ENCODE measurements around the gene MIF. TPM values are rescaled to one million over a fixed set of nuclear protein-coding genes. Genes with fewer than 3 reads are reported as not detected.

The MIF gene
- total and polyA plus RNA-seq, 12 donors, result 49.4 to 2,556 (median 820) TPM

DNA sequence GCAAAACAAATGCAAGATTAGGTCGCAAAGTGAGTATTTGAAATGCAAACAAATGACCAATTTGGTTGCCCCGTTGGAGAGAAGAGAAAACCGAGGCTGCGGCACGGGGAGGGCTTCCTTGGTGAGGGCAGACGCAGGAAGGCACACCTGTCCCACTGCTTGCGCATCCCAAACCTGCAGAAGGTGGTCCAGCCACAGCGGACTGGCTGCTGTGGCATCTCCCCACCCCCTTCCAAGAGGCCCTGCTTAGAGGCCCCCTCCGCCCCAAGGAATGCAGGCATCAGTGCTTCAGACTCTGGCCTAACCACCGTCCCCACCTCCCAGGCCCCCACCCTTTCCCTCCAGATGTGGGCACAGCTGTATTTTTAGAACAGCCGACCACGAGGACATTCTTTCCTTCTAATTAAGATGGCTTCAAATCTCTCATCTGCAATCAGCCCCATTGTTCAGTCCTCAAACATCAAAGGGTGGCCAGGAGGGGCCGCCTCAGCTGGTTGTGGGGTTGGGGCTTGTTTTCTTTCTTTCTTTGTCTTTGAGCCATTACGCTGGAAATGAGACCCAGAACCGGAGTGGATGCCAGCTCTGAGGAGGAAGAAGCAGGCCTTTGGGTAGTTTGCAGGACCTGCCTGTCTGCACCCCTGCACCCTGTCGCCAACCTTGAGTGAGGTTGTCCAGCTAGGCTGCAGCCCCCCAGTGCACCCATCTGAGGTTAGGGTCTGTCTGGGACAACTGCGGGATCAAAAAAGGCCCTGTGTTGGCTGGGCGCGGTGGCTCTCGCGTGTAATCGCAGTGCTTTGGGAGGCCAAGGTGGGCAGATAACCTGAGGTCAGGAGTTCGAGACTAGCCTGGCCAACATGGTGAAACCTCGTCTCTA lies 46.0 kb upstream of the MIF start:
- Histone ChIP-seq H3K4me3 (no peak overlapping the region), H3K36me3 (replicated peaks in 1 of 2) (no peaks in the 10 kb centered on the region), H3K27ac (no peak overlapping the region), H3K9me3 (replicated peaks in 1 of 3) (no peaks in the 10 kb centered on the region), H3K4me1 (replicated peaks in 1 of 2) (peaks cover 4 to 19% of the 10 kb centered on the region in 2 donors), H3K27me3 (no peaks in the 10 kb centered on the region)
- no peak for TF ChIP-seq POLR2A (IDR thresholded peaks at IDR 0.05)
- TF ChIP-seq, protein P1, sequence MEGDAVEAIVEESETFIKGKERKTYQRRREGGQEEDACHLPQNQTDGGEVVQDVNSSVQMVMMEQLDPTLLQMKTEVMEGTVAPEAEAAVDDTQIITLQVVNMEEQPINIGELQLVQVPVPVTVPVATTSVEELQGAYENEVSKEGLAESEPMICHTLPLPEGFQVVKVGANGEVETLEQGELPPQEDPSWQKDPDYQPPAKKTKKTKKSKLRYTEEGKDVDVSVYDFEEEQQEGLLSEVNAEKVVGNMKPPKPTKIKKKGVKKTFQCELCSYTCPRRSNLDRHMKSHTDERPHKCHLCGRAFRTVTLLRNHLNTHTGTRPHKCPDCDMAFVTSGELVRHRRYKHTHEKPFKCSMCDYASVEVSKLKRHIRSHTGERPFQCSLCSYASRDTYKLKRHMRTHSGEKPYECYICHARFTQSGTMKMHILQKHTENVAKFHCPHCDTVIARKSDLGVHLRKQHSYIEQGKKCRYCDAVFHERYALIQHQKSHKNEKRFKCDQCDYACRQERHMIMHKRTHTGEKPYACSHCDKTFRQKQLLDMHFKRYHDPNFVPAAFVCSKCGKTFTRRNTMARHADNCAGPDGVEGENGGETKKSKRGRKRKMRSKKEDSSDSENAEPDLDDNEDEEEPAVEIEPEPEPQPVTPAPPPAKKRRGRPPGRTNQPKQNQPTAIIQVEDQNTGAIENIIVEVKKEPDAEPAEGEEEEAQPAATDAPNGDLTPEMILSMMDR (IDR thresholded peaks at IDR 0.05), result no peak
- intact Hi-C loops (cut with DNase I), result loop anchor here (5.0 kb wide), 2 partner anchors 81 to 221 kb away; partner anchors contain the start of gene CHCHD10 (in 2 of the 2)
- DNase-seq, result no peak
- WGBS, 4 donors, result 83 to 86% (median 83%) methylated on average over 23 to 24 of the region's 24 CpGs

DNA sequence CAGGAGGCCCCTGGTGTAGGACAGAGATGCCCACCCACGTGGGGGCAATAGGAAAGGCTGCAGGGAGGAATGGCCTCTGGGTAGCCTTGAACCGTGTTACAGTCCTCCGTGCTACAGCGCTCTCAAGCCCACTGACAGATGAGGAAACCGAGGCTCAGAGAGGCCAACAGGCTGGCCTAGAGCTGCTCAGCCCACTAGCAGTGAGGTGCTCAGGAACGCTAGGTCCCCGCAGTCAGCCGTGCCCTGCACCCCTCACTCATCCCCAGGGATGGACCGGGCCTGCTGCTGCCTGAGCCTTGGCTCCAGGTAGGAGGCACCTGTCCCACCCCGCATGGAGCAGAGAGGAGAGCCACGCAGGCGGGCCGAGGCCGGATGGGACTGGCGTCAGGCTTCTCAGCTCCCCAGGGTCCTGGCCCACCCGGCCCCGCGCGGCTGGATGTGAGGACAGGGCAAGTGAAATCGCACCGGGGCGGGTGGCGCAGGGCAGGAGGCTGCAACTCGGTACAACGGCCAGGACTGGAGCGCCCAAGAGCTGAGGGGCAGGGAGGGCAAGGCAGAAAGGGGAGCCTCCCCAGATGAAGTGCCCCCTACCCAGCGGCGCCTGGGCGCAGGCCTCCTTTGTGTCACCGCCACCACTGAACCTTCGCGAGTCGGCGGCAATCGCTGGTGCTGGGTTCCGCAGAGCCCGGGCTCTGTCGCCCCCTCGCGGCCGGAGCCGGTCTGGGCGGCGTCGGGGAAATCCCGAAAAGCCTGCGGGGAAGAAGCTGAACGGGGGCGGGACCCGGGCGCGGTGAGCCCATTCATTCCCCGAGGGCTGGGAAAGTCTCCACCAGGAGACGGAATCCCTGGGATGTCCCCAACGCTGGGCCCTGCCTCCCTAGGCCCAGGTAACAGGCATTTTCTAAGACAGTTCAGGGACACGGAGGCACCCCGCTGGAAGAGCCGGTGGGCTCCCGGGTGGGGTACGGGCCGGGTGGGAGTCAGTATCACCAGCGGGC lies 44.9 kb upstream of the MIF start:
- Histone ChIP-seq H3K27me3 (no peaks in the 10 kb centered on the region), H3K4me3 (no peak overlapping the region), H3K4me1 (replicated peaks in 1 of 2) (peaks cover 4 to 19% of the 10 kb centered on the region in 2 donors), H3K9me3 (replicated peaks in 1 of 3) (no peaks in the 10 kb centered on the region), H3K27ac (no peak overlapping the region), H3K36me3 (replicated peaks in 1 of 2) (no peaks in the 10 kb centered on the region)
- TF ChIP-seq, protein P1 (IDR thresholded peaks at IDR 0.05), result peak; percentile 90 to 98 (median 96)
- TF ChIP-seq POLR2A (IDR thresholded peaks at IDR 0.05), result no peak
- intact Hi-C loops (cut with DNase I), result loop anchor here (5.0 kb wide), 2 partner anchors 82 to 222 kb away; partner anchors contain the start of gene CHCHD10 (in 2 of the 2)
- WGBS, 4 donors, result 13 to 25% (median 18%) methylated on average over 18 to 62 of the region's 62 CpGs
- peak; percentile 73 to 90 (median 84) for DNase-seq

DNA sequence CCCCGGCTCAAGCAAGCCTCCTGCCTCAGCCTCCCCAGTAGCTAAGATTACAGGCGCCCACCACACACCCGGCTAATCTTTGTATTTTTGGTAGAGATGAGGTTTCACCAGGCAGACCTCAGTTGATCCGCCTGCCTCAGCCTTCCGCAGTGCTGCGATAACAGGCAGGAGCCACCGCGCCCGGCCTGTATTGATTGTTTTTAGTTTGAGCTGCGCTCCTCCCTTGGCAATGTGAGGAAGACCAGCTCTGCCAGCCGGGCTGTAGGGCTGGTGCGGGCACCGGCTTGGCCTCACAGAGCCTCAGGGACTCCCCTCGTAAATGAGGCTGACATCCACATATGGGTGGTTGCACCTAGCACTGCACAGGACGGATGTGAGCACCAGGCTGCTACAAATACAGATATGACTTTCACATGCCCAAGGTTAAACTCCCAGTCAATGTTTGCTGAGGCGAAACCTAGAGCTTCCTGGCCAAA lies 44.0 kb upstream of the MIF start:
- WGBS, 4 donors, result 71 to 80% (median 77%) methylated on average over 10 to 16 of the region's 16 CpGs
- TF ChIP-seq POLR2A (IDR thresholded peaks at IDR 0.05), result no peak
- TF ChIP-seq, protein P1 (IDR thresholded peaks at IDR 0.05), result no peak
- no peaks in the 10 kb centered on the region for H3K9me3 ChIP-seq (replicated peaks in 1 of 3)

More for the DNA sequence above, 44.0 kb upstream of the MIF start:
- intact Hi-C loops (cut with DNase I), result no loop called here
- H3K36me3 ChIP-seq (replicated peaks in 1 of 2), result no peaks in the 10 kb centered on the region
- H3K27me3 ChIP-seq, result no peaks in the 10 kb centered on the region
- H3K4me1 ChIP-seq (replicated peaks in 1 of 2), result peaks cover 4 to 19% of the 10 kb centered on the region in 2 donors
- no peak for DNase-seq
- H3K27ac ChIP-seq, result no peak overlapping the region
- H3K4me3 ChIP-seq, result no peak overlapping the region
